Measurements from ENCODE around the gene SCART1.
"Not testable (repeated sequence)": the region's sequence is repeated elsewhere in the genome, so short reads cannot be mapped to it uniquely, and the experiment has no call there.

SCART1 gene

GRCh38 chr10:133467286-133467911 lies 13.7 kb downstream of the SCART1 start:
- DNase-seq (ENCODE audit: extremely low read depth in 1 of 2, low read depth in 1 of 2): no peak

GRCh38 chr10:133469205-133469604 lies 15.5 kb downstream of the SCART1 start:
- not testable (repeated sequence) for DNase-seq (ENCODE audit: extremely low read depth in 1 of 2, low read depth in 1 of 2)

- no peak for DNase-seq (ENCODE audit: extremely low read depth in 1 of 2, low read depth in 1 of 2)
These were observed 17.8 kb downstream of the SCART1 start for GRCh38 chr10:133471300-133472109.

GRCh38 chr10:133473270-133473669 lies 19.5 kb downstream of the SCART1 start:
- no peak for DNase-seq (ENCODE audit: extremely low read depth in 1 of 2, low read depth in 1 of 2)

GRCh38 chr10:133474027-133474426 lies 20.3 kb downstream of the SCART1 start:
- no peak for DNase-seq (ENCODE audit: extremely low read depth in 1 of 2, low read depth in 1 of 2)

GRCh38 chr10:133474665-133475424 lies 21.1 kb downstream of the SCART1 start:
- no peak for DNase-seq (ENCODE audit: extremely low read depth in 1 of 2, low read depth in 1 of 2)

GRCh38 chr10:133475425-133475734 lies 21.6 kb downstream of the SCART1 start:
- peak in 1 of 2 donors; percentile 8 for DNase-seq (ENCODE audit: extremely low read depth in 1 of 2, low read depth in 1 of 2)

- DNase-seq (ENCODE audit: extremely low read depth in 1 of 2, low read depth in 1 of 2): no peak
These were observed 22.3 kb downstream of the SCART1 start for GRCh38 chr10:133475821-133476640.

- no peak for DNase-seq (ENCODE audit: extremely low read depth in 1 of 2, low read depth in 1 of 2)
These were observed 22.9 kb downstream of the SCART1 start for GRCh38 chr10:133476641-133476990.

- DNase-seq (ENCODE audit: extremely low read depth in 1 of 2, low read depth in 1 of 2): no peak
These were observed 27.4 kb downstream of the SCART1 start for GRCh38 chr10:133481086-133481643.

GRCh38 chr10:133481657-133482056 lies 27.9 kb downstream of the SCART1 start:
- DNase-seq (ENCODE audit: extremely low read depth in 1 of 2, low read depth in 1 of 2): no peak

GRCh38 chr10:133484818-133485217 lies 31.1 kb downstream of the SCART1 start:
- no peak for DNase-seq (ENCODE audit: extremely low read depth in 1 of 2, low read depth in 1 of 2)

GRCh38 chr10:133487085-133487484 lies 33.3 kb downstream of the SCART1 start:
- DNase-seq (ENCODE audit: extremely low read depth in 1 of 2, low read depth in 1 of 2): no peak

- no peak for DNase-seq (ENCODE audit: extremely low read depth in 1 of 2, low read depth in 1 of 2)
These were observed 34.6 kb downstream of the SCART1 start for GRCh38 chr10:133488354-133488753.

- DNase-seq (ENCODE audit: extremely low read depth in 1 of 2, low read depth in 1 of 2): no peak
These were observed 36.3 kb downstream of the SCART1 start for GRCh38 chr10:133489816-133490588.

GRCh38 chr10:133493562-133493961 lies 39.8 kb downstream of the SCART1 start:
- not testable (repeated sequence) for DNase-seq (ENCODE audit: extremely low read depth in 1 of 2, low read depth in 1 of 2)

- DNase-seq (ENCODE audit: extremely low read depth in 1 of 2, low read depth in 1 of 2): not testable (repeated sequence)
These were observed 43.6 kb downstream of the SCART1 start for GRCh38 chr10:133497363-133497762.

GRCh38 chr10:133499176-133499575 lies 45.4 kb downstream of the SCART1 start:
- DNase-seq (ENCODE audit: extremely low read depth in 1 of 2, low read depth in 1 of 2): not testable (repeated sequence)

GRCh38 chr10:133500897-133501296 lies 47.2 kb downstream of the SCART1 start:
- not testable (repeated sequence) for DNase-seq (ENCODE audit: extremely low read depth in 1 of 2, low read depth in 1 of 2)

- DNase-seq (ENCODE audit: extremely low read depth in 1 of 2, low read depth in 1 of 2): no peak
These were observed 56.0 kb downstream of the SCART1 start for GRCh38 chr10:133509700-133510099.

Data from activated CD8-positive, alpha-beta memory T cell treated with anti-CD3 and anti-CD28 coated beads for 1 hour (primary cell).